Aorta (tissue), 5 donors: ENCODE measurements around the gene NTMT2. TPM values are rescaled to one million over a fixed set of nuclear protein-coding genes. Genes with fewer than 3 reads are reported as not detected.

Source experiments
- ATAC-seq: fragments of 200-7000 bp; cut with Tn5 transposase; one replicate; pipeline ENCODE4 v1.9.1; 2022; ENCODE audit warnings: moderate library complexity; ENCODE audit not compliant: low FRiP score
- DNase-seq, 2 donors: peaks; one replicate each; pipeline ENCODE4 v3.0.0-alpha.2; 2020
- H3K27ac ChIP-seq, 2 donors: one replicate each; pipeline ENCODE4 v1.5.1; 2013; ENCODE audit warnings: low read length in 2 of 2, mild to moderate bottlenecking in 2 of 2, moderate library complexity in 2 of 2, control low read depth in 1 of 2, inconsistent platforms in 1 of 2, low read depth in 1 of 2
- H3K27me3 ChIP-seq, 2 donors: one replicate each; pipeline ENCODE4 v1.6.1; 2013; ENCODE audit warnings: control low read depth in 1 of 2, low read length in 1 of 2, mild to moderate bottlenecking in 1 of 2, moderate library complexity in 1 of 2; ENCODE audit not compliant: insufficient read depth in 2 of 2, control insufficient read depth in 1 of 2
- H3K36me3 ChIP-seq, 2 donors: one replicate each; pipeline ENCODE4 v1.6.1; 2013; ENCODE audit warnings: control low read depth in 1 of 2, low read length in 1 of 2, mild to moderate bottlenecking in 1 of 2; ENCODE audit not compliant: insufficient read depth in 2 of 2, control insufficient read depth in 1 of 2
- H3K4me1 ChIP-seq, 2 donors: one replicate each; pipeline ENCODE4 v1.6.1; 2013; ENCODE audit warnings: low read length in 2 of 2, control low read depth in 1 of 2, mild to moderate bottlenecking in 1 of 2, moderate library complexity in 1 of 2; ENCODE audit not compliant: insufficient read depth in 2 of 2, control insufficient read depth in 1 of 2
- H3K4me3 ChIP-seq, 2 donors: one replicate each; pipeline ENCODE4 v1.5.1; 2013; ENCODE audit warnings: low read length in 2 of 2, control low read depth in 1 of 2, mild to moderate bottlenecking in 1 of 2
- H3K9me3 ChIP-seq: one replicate; pipeline ENCODE4 v1.6.1; 2013; ENCODE audit warnings: mild to moderate bottlenecking, low read length; ENCODE audit not compliant: control insufficient read depth
- WGBS, 2 donors: extraction: QIAGEN DNeasy Blood & Tissue Kit; methylation state at CpG; one replicate each; pipeline ENCODE4 v1.1.7; 2013; 5-methylcytosine and 5-hydroxymethylcytosine counted together
- intact Hi-C, 2 donors: fragments of 100-400 bp; cut with DNase I; formaldehyde crosslinking; loops; one replicate each; pipeline versions ENCODE4 v1.14.2 to v1.15.0; 2022
- polyA plus RNA-seq, 2 donors: library from polyadenylated mRNA; stranded (reverse); fragments of 200-250 nt; gene quantifications; one replicate each; pipeline ENCODE4 v1.2.3, GENCODE V29; 2013
- total RNA-seq, 2 donors: library from RNA; stranded (reverse); fragmentation: NEBNext Ultra II Directional; extraction: Animal tissue kit (Norgen Biotek cat#: 25700); gene quantifications; one replicate each; pipeline ENCODE4 v1.2.1, GENCODE V29; 2021
- donor health status: healthy with polysubstance abuse.
- donor health status: Bipolar disorder and iron deficiency.
- donor health status: DM: no; HTN: no; CAD: no.
- donor health status: DM: no; HTN: no; CAD: no.
- donor health status: DM: yes; HTN: yes; CAD: no.

The NTMT2 gene
- total and polyA plus RNA-seq, 4 donors: not detected

GRCh38 chr1:170209125-170209524 lies 63.4 kb downstream of the NTMT2 start:
- Histone ChIP-seq H3K9me3 (no peaks in the 10 kb centered on the region), H3K4me3 (no peak overlapping the region), H3K27me3 (no peaks in the 10 kb centered on the region), H3K4me1 (peaks cover 3 to 4% of the 10 kb centered on the region in 2 donors), H3K27ac (no peak overlapping the region), H3K36me3 (no peaks in the 10 kb centered on the region)
- intact Hi-C loops: no loop called here
- ATAC-seq (no peak), DNase-seq (no peak)

GRCh38 chr1:170210142-170210541 lies 64.4 kb downstream of the NTMT2 start:
- Histone ChIP-seq H3K4me3 (no peak overlapping the region), H3K4me1 (peaks cover 8 to 10% of the 10 kb centered on the region in 2 donors), H3K27ac (no peak overlapping the region), H3K27me3 (no peaks in the 10 kb centered on the region), H3K9me3 (no peaks in the 10 kb centered on the region), H3K36me3 (no peaks in the 10 kb centered on the region)
- WGBS, 2 donors: 86 to 89% methylated on average over 3 of the region's 3 CpGs
- DNase-seq (no peak), ATAC-seq (no peak)
- intact Hi-C loops: loop anchor here in 1 of 2 donors (10.0 kb wide), 2 partner anchors 95 to 325 kb away; partner anchors contain the start of gene GORAB

GRCh38 chr1:170213596-170213995 lies 67.8 kb downstream of the NTMT2 start:
- H3K27ac ChIP-seq: peak overlapping the region; percentile 87 to 98
- intact Hi-C loops: loop anchor here in 1 of 2 donors (10.0 kb wide), 2 partner anchors 91 to 321 kb away; partner anchors contain the start of gene GORAB
- no peak overlapping the region for H3K4me3 ChIP-seq
- 2 to 7% methylated on average over 6 of the region's 6 CpGs for WGBS, 2 donors
- H3K4me1 ChIP-seq: peaks cover 8 to 10% of the 10 kb centered on the region in 2 donors
- ATAC-seq (peak; percentile 73), DNase-seq (peak; percentile 80 to 86)
- no peaks in the 10 kb centered on the region for H3K27me3 ChIP-seq
- no peaks in the 10 kb centered on the region for H3K36me3 ChIP-seq
- H3K9me3 ChIP-seq: no peaks in the 10 kb centered on the region

- Histone ChIP-seq H3K36me3 (no peaks in the 10 kb centered on the region), H3K4me3 (no peak overlapping the region), H3K27me3 (no peaks in the 10 kb centered on the region), H3K27ac (peak overlapping the region; percentile 88 to 98), H3K4me1 (peaks cover 8 to 10% of the 10 kb centered on the region in 2 donors), H3K9me3 (no peaks in the 10 kb centered on the region)
- WGBS, 2 donors: 11 to 16% methylated on average over 10 of the region's 10 CpGs
- DNase-seq (peak in 1 of 2 donors; percentile 53), ATAC-seq (peak; percentile 62)
- intact Hi-C loops: loop anchor here in 1 of 2 donors (10.0 kb wide), 2 partner anchors 90 to 320 kb away; partner anchors contain the start of gene GORAB
Measured at GRCh38 chr1:170214117-170215032, 68.6 kb downstream of the NTMT2 start.

- peak; percentile 67 for ATAC-seq
- H3K4me3 ChIP-seq: no peak overlapping the region
- WGBS, 2 donors: 5 to 8% methylated on average over 4 of the region's 4 CpGs
- peaks cover 9 to 10% of the 10 kb centered on the region in 2 donors for H3K4me1 ChIP-seq
- peak overlapping the region; percentile 88 to 95 for H3K27ac ChIP-seq
- peak in 1 of 2 donors; percentile 73 for DNase-seq
- no peaks in the 10 kb centered on the region for H3K36me3 ChIP-seq
- no peaks in the 10 kb centered on the region for H3K27me3 ChIP-seq
- no peaks in the 10 kb centered on the region for H3K9me3 ChIP-seq
- intact Hi-C loops: loop anchor here in 1 of 2 donors (10.0 kb wide), 2 partner anchors 90 to 320 kb away; partner anchors contain the start of gene GORAB
Measured at GRCh38 chr1:170215072-170215885, 69.5 kb downstream of the NTMT2 start.

- intact Hi-C loops: loop anchor here in 1 of 2 donors (10.0 kb wide), 2 partner anchors 87 to 317 kb away; partner anchors contain the start of gene GORAB
- H3K27ac ChIP-seq: no peak overlapping the region
- peaks cover 9 to 10% of the 10 kb centered on the region in 2 donors for H3K4me1 ChIP-seq
- ATAC-seq (no peak), DNase-seq (no peak)
- 96% methylated on average over 5 of the region's 5 CpGs for WGBS, 2 donors
- H3K4me3 ChIP-seq: no peak overlapping the region
- no peaks in the 10 kb centered on the region for H3K9me3 ChIP-seq
- H3K27me3 ChIP-seq: no peaks in the 10 kb centered on the region
- no peaks in the 10 kb centered on the region for H3K36me3 ChIP-seq
Measured at GRCh38 chr1:170217517-170218256, 71.9 kb downstream of the NTMT2 start.

DNA sequence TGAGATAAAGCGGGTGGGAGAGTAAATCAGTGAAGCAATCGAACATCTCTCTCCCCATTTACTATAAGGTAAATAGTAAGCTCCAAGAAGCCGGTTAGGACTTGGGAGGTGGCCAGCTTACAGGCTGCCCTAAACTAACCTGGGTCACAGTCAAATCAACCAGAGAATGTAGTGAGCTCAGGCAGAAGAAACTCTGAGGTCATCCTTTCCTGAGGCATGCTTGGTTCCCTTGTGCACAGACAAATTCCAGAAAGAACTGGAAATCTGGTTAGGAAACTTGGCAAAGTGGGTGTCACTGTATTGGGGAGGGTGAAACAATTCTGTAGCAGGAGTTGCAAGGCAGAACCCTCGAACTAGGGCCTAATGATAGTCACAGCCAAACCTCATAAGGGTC lies 72.5 kb downstream of the NTMT2 start:
- H3K4me3 ChIP-seq: no peak overlapping the region
- DNase-seq (peak in 1 of 2 donors; percentile 44), ATAC-seq (no peak)
- 54 to 56% methylated on average over 4 of the region's 4 CpGs for WGBS, 2 donors
- H3K9me3 ChIP-seq: no peaks in the 10 kb centered on the region
- no peaks in the 10 kb centered on the region for H3K27me3 ChIP-seq
- intact Hi-C loops: loop anchor here in 1 of 2 donors (10.0 kb wide), 2 partner anchors 87 to 317 kb away; partner anchors contain the start of gene GORAB
- peaks cover 9 to 10% of the 10 kb centered on the region in 2 donors for H3K4me1 ChIP-seq
- H3K36me3 ChIP-seq: no peaks in the 10 kb centered on the region
- no peak overlapping the region for H3K27ac ChIP-seq
